OCI-LY1 (cell line): ENCODE measurements around the gene ETV3.

Experiments
- H2AFZ ChIP-seq: fragments of 200-600 bp; sonication (generic), shearing (Covaris generic); 2 replicates; pipeline ENCODE4 v1.6.0; 2014; ENCODE audit warnings: antibody characterized with exemption, mild to moderate bottlenecking, low read length
- H3F3A ChIP-seq: fragments of 200-600 bp; sonication (generic), shearing (Covaris generic); 2 replicates; pipeline ENCODE4 v1.6.0; 2014; ENCODE audit warnings: mild to moderate bottlenecking, antibody characterized with exemption, low read length, moderate library complexity; ENCODE audit not compliant: insufficient read depth
- H3K27ac ChIP-seq: fragments of 200-600 bp; sonication (generic); 2 replicates; pipeline ENCODE4 v1.5.1; 2014; ENCODE audit warnings: low read length, mixed run types, mild to moderate bottlenecking, low read depth; ENCODE audit not compliant: poor library complexity, severe bottlenecking
- H3K27me3 ChIP-seq: fragments of 200-600 bp; sonication (generic); 2 replicates; pipeline ENCODE4 v1.6.0; 2014; ENCODE audit warnings: antibody characterized with exemption, mild to moderate bottlenecking, low read length, moderate library complexity; ENCODE audit not compliant: insufficient read depth
- H3K36me3 ChIP-seq: fragments of 200-600 bp; sonication (generic); 2 replicates; pipeline ENCODE4 v1.6.1; 2014; ENCODE audit warnings: mild to moderate bottlenecking, antibody characterized with exemption, low read length, moderate library complexity, mixed read lengths; ENCODE audit not compliant: insufficient read depth
- H3K4me1 ChIP-seq: fragments of 200-600 bp; sonication (generic); 2 replicates; pipeline ENCODE4 v1.5.1; 2014; ENCODE audit warnings: mild to moderate bottlenecking, low read length, moderate library complexity; ENCODE audit not compliant: insufficient read depth, severe bottlenecking
- H3K4me2 ChIP-seq: fragments of 200-600 bp; sonication (generic), shearing (Covaris generic); 2 replicates; pipeline ENCODE4 v1.6.1; 2014; ENCODE audit warnings: low read length
- H3K4me3 ChIP-seq: fragments of 200-600 bp; sonication (generic); 2 replicates; pipeline ENCODE4 v1.5.1; 2014; ENCODE audit warnings: low read length, low read depth, mild to moderate bottlenecking, mixed read lengths; ENCODE audit not compliant: poor library complexity, severe bottlenecking
- H3K79me2 ChIP-seq: fragments of 200-600 bp; shearing (Covaris generic); 2 replicates; pipeline ENCODE4 v1.6.1; 2016; ENCODE audit warnings: mixed run types, low read length, mixed read lengths; ENCODE audit not compliant: insufficient read depth
- H3K9ac ChIP-seq: fragments of 200-600 bp; sonication (generic), shearing (Covaris generic); 2 replicates; pipeline ENCODE4 v1.6.1; 2014; ENCODE audit warnings: mild to moderate bottlenecking, low read length, mixed read lengths
- H3K9me2 ChIP-seq: fragments of 200-600 bp; sonication (generic), shearing (Covaris generic); 2 replicates; pipeline ENCODE4 v1.6.1; 2014; ENCODE audit warnings: low read depth, mild to moderate bottlenecking, low read length, mixed read lengths
- H3K9me3 ChIP-seq: fragments of 200-600 bp; shearing (Covaris generic); 2 replicates; pipeline ENCODE4 v1.6.1; 2014; ENCODE audit warnings: low read length, mixed read lengths
- H4K20me1 ChIP-seq: fragments of 200-600 bp; sonication (generic), shearing (Covaris generic); 2 replicates; pipeline ENCODE4 v1.6.0; 2016; ENCODE audit warnings: mild to moderate bottlenecking, low read length; ENCODE audit not compliant: insufficient read depth
- CTCF ChIP-seq: fragments of 200-600 bp; sonication (generic), shearing (Covaris generic); IDR thresholded peaks from 2 replicates; pipeline ENCODE4 v1.5.1; 2017; ENCODE audit warnings: mild to moderate bottlenecking, antibody characterized with exemption, low read length, moderate library complexity, mixed read lengths
- EZH2 ChIP-seq: fragments of 200-600 bp; sonication (generic), shearing (Covaris generic); IDR thresholded peaks from 2 replicates; pipeline ENCODE4 v1.8.0; 2017; ENCODE audit warnings: borderline replicate concordance, mixed run types, mild to moderate bottlenecking, antibody characterized with exemption, low read length, moderate library complexity, mixed read lengths

Gene ETV3

GRCh38 chr1:157114183-157115121, 23.7 kb downstream of the ETV3 start:
- Histone ChIP-seq H3K4me1 (no peaks in the 10 kb centered on the region), H2AFZ (no peak overlapping the region)

GRCh38 chr1:157113631-157114030, 24.6 kb downstream of the ETV3 start:
- H2AFZ ChIP-seq = no peak overlapping the region
- H3K79me2 ChIP-seq = no peaks in the 10 kb centered on the region
- no peaks in the 10 kb centered on the region for H3K36me3 ChIP-seq
- H3K27ac ChIP-seq = no peak overlapping the region
- H3K9me3 ChIP-seq = no peaks in the 10 kb centered on the region
- no peak for TF ChIP-seq CTCF
- TF ChIP-seq EZH2 = no peak
- H3K9ac ChIP-seq = no peak overlapping the region
- H3K4me2 ChIP-seq = no peak overlapping the region
- no peaks in the 10 kb centered on the region for H3K4me1 ChIP-seq
- H4K20me1 ChIP-seq = no peaks in the 10 kb centered on the region
- no peak overlapping the region for H3K4me3 ChIP-seq
- 0 out of 2 replicates have a peak, but pooled peaks cover 4% of the 10 kb centered on the region for H3K27me3 ChIP-seq
- H3F3A ChIP-seq = no peaks in the 10 kb centered on the region
- no peaks in the 10 kb centered on the region for H3K9me2 ChIP-seq

More at GRCh38 chr1:157114183-157115121, 23.7 kb downstream of the ETV3 start:
- Histone ChIP-seq H3K79me2 (no peaks in the 10 kb centered on the region), H3K9me3 (no peaks in the 10 kb centered on the region), H4K20me1 (no peaks in the 10 kb centered on the region), H3K4me2 (no peak overlapping the region), H3K36me3 (no peaks in the 10 kb centered on the region), H3K4me3 (no peak overlapping the region), H3K27me3 (no peaks in the 10 kb centered on the region), H3F3A (no peaks in the 10 kb centered on the region), H3K9me2 (no peaks in the 10 kb centered on the region), H3K27ac (no peak overlapping the region), H3K9ac (no peak overlapping the region)
- TF ChIP-seq EZH2 (no peak), CTCF (no peak)

GRCh38 chr1:157113106-157113505, 25.1 kb downstream of the ETV3 start:
- Histone ChIP-seq H3K27me3 (0 out of 2 replicates have a peak, but pooled peaks cover 4% of the 10 kb centered on the region), H3F3A (no peaks in the 10 kb centered on the region), H3K4me2 (no peak overlapping the region), H2AFZ (no peak overlapping the region), H3K4me3 (no peak overlapping the region), H3K36me3 (no peaks in the 10 kb centered on the region), H4K20me1 (no peaks in the 10 kb centered on the region), H3K79me2 (no peaks in the 10 kb centered on the region), H3K4me1 (no peaks in the 10 kb centered on the region), H3K9me2 (no peaks in the 10 kb centered on the region), H3K9ac (no peak overlapping the region), H3K27ac (no peak overlapping the region), H3K9me3 (no peaks in the 10 kb centered on the region)
- no peak for TF ChIP-seq EZH2
- no peak for TF ChIP-seq CTCF
